Fibroblast of gingiva (primary cell): ENCODE results near the gene IQGAP1.

Experiments
- DNase-seq: peaks from one replicate; pipeline ENCODE4 v3.0.0-alpha.2; 2011; ENCODE audit warnings: low read depth

IQGAP1 gene

GRCh38 chr15:90531147-90531546, 143.1 kb downstream of the IQGAP1 start:
- no peak for DNase-seq

- no peak for DNase-seq
Observed at GRCh38 chr15:90535254-90535653, 147.2 kb downstream of the IQGAP1 start.

DNA sequence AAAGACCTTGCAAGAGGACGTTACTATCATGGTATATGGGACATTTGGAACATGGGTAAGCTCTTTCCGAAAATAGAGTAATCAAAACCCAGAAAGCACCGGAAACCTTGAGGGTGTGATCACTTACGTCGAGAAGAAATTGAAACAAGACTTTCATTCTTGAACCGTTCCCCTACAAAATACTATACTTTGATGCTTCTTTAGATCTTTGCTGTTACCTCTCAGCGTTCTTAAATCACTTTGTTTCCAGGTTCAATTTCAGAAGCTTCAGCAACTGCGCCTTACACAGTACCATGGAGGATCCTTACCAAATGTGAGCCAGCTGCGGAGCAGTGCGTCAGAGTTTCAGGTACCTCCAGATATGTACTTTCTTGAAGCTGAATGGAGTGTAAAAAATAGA, 151.7 kb downstream of the IQGAP1 start:
- no peak for DNase-seq

DNA sequence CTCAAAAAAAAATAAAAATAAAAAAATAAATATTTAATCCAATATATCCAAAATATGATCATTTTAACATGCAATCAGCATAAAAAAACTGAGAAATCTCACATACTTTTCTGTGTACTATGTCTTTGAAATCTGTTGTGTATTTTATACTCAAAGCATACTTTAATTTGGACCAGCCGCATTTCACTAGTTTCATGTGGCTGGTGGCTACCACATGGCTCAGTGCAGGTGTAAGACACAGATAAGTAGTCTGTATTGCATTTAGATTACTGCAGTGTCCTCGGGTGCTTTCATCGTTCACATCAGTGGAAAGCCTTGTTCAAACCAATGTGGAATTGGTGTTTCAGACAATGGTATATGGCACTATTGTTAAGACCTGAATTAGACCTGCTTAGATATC, 152.7 kb downstream of the IQGAP1 start:
- DNase-seq: no peak

DNA sequence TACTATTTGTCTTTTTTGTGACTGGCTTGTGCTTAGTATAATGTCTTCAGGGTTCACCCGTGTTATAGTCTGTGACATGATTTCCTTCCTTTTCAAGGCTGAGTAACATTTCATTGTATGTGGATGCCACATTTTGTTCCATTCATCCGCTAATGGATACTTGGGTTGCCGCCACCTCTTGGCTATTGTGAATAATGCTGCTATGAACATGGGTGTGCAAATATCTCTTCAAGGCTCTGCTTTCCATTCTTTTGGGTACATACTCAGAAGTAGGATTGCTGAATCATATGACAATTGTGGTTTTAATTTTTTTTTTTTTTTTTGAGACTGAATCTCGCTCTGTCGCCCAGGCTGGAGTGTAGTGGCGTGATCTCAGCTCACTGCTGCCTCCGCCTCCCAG, 157.1 kb downstream of the IQGAP1 start:
- DNase-seq: no peak

- DNase-seq: no peak
Observed at GRCh38 chr15:90547540-90547939, 159.5 kb downstream of the IQGAP1 start.

DNA sequence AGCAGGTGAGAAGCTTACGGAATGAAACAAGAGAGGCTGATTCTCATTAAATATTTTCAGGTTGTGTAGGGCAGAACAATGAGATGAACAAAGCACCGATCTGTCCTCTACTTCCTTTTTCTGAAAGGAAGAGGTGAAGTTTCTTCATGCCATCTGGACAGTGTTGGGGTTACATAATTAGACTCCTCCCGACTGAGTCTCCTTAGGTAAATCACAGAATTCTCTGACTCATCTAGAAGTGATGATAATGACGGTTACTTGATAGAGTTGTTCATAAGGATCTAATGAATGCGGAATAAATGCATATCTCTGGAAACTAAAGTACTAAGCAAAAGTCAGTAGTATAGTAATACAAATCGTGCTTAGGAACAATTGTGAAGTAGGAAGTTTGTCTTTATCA, 162.9 kb downstream of the IQGAP1 start:
- DNase-seq: no peak
